ENCODE data around the gene BTAF1.

DNA sequence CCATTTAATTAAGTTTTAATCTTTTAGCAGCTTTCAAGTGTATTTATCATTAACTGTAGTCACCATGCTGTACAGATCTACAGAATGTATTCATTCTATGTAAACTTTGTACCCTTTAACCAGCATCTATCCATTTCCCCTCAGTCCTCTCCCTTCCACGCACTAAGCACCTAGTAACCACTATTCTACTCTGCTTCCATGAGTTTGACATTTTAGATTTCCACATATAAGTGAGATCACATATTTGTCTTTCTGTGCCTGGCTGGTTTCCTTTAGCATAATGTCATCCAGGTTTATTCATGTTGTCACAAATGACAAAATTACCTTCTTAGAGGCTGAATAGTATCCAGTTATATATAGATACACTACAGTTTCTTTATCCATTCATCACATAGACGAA lies 79.7 kb downstream of the BTAF1 start:
- TF ChIP-seq, protein P1, sequence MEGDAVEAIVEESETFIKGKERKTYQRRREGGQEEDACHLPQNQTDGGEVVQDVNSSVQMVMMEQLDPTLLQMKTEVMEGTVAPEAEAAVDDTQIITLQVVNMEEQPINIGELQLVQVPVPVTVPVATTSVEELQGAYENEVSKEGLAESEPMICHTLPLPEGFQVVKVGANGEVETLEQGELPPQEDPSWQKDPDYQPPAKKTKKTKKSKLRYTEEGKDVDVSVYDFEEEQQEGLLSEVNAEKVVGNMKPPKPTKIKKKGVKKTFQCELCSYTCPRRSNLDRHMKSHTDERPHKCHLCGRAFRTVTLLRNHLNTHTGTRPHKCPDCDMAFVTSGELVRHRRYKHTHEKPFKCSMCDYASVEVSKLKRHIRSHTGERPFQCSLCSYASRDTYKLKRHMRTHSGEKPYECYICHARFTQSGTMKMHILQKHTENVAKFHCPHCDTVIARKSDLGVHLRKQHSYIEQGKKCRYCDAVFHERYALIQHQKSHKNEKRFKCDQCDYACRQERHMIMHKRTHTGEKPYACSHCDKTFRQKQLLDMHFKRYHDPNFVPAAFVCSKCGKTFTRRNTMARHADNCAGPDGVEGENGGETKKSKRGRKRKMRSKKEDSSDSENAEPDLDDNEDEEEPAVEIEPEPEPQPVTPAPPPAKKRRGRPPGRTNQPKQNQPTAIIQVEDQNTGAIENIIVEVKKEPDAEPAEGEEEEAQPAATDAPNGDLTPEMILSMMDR (IDR thresholded peaks at IDR 0.05; ENCODE audit: poor library complexity), result no peak
- no peak for TF ChIP-seq EZH2 (IDR thresholded peaks at IDR 0.05; ENCODE audit: borderline replicate concordance)

Measured in hepatocyte (in vitro differentiated cells).